Erythroblast (primary cell): Measurements from ENCODE around the gene KHDRBS2.

Experiments used
- GATA1 ChIP-seq: IDR thresholded peaks from 2 replicates; pipeline ENCODE4 v1.6.1; 2011; ENCODE audit warnings: low read depth, mild to moderate bottlenecking, control low read depth, low read length, moderate library complexity
- POLR2A ChIP-seq: IDR thresholded peaks from 2 replicates; pipeline ENCODE4 v1.6.1; 2011; ENCODE audit warnings: mild to moderate bottlenecking, low read length

- TF ChIP-seq POLR2A (no peak), GATA1 (no peak)
These were observed 610.3 kb downstream of the KHDRBS2 start for GRCh38 chr6:61675734-61676133.
